Mammary epithelial cell (primary cell): Measurements from ENCODE around the gene CYP27C1.

Source experiments
- EZH2 ChIP-seq: IDR thresholded peaks from 2 replicates; pipeline ENCODE4 v1.6.1; 2012; ENCODE audit warnings: low read length, inconsistent platforms, borderline replicate concordance
- TF ChIP-seq, protein P1 (sequence below), 2 donors: IDR thresholded peaks in 1 of 2; conservative IDR thresholded peaks in 1 of 2; 2 replicates each; pipeline ENCODE4 v1.5.1; 2011 to 2012; ENCODE audit warnings: inconsistent platforms in 2 of 2, low read length in 2 of 2, mild to moderate bottlenecking in 2 of 2, control low read depth in 1 of 2, low read depth in 1 of 2; ENCODE audit not compliant: insufficient read depth in 1 of 2; ENCODE audit errors: extremely low read depth in 1 of 2

- TF ChIP-seq, protein P1, sequence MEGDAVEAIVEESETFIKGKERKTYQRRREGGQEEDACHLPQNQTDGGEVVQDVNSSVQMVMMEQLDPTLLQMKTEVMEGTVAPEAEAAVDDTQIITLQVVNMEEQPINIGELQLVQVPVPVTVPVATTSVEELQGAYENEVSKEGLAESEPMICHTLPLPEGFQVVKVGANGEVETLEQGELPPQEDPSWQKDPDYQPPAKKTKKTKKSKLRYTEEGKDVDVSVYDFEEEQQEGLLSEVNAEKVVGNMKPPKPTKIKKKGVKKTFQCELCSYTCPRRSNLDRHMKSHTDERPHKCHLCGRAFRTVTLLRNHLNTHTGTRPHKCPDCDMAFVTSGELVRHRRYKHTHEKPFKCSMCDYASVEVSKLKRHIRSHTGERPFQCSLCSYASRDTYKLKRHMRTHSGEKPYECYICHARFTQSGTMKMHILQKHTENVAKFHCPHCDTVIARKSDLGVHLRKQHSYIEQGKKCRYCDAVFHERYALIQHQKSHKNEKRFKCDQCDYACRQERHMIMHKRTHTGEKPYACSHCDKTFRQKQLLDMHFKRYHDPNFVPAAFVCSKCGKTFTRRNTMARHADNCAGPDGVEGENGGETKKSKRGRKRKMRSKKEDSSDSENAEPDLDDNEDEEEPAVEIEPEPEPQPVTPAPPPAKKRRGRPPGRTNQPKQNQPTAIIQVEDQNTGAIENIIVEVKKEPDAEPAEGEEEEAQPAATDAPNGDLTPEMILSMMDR (conservative IDR thresholded peaks at IDR 0.05 in 1 of 2, IDR thresholded peaks at IDR 0.05 in 1 of 2; ENCODE audit: extremely low read depth in 1 of 2, insufficient read depth in 1 of 2, low read depth in 1 of 2, low read length in 2 of 2) = no peak
- no peak for TF ChIP-seq EZH2
Measured at GRCh38 chr2:127140538-127140937, 79.6 kb downstream of the CYP27C1 start.
